ENCODE data around the gene HK2.

DNA sequence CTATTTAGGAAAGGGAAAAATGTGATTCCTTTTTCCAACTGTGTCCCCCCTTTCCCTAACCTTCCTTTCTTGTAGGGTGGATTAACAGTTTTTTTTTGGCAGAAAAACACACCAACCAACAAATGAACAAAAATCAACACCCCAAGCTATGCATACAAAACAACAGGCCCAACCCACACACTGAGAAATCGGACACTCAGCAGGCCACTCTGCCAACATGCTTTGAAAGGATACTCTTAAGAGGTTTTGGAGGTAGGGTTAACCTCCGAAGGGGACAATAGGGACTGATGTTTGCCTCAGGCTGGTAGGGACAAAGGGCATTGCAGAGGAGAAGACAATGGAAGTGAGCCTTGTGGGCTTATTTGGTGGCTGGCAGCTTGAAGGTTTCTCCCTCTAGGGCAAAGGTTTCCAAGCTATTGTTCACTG, 91.4 kb downstream of the HK2 start:
- TF ChIP-seq, protein P1, sequence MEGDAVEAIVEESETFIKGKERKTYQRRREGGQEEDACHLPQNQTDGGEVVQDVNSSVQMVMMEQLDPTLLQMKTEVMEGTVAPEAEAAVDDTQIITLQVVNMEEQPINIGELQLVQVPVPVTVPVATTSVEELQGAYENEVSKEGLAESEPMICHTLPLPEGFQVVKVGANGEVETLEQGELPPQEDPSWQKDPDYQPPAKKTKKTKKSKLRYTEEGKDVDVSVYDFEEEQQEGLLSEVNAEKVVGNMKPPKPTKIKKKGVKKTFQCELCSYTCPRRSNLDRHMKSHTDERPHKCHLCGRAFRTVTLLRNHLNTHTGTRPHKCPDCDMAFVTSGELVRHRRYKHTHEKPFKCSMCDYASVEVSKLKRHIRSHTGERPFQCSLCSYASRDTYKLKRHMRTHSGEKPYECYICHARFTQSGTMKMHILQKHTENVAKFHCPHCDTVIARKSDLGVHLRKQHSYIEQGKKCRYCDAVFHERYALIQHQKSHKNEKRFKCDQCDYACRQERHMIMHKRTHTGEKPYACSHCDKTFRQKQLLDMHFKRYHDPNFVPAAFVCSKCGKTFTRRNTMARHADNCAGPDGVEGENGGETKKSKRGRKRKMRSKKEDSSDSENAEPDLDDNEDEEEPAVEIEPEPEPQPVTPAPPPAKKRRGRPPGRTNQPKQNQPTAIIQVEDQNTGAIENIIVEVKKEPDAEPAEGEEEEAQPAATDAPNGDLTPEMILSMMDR (IDR thresholded peaks at IDR 0.05) = no peak
- TF ChIP-seq POLR2A (IDR thresholded peaks at IDR 0.05) = no peak
